CD4-positive, alpha-beta memory T cell (primary cell): ENCODE data around the gene GFRA1. TPM values are rescaled to one million over a fixed set of nuclear protein-coding genes. Genes with fewer than 3 reads are reported as not detected.

Experiments
- CTCF ChIA-PET: fragments of 350-600 bp; sonication (Branson Sonifier 250); formaldehyde crosslinking; loops from one replicate; lab custom pipeline; 2021; ENCODE audit warnings: inconsistent platforms; ENCODE audit not compliant: partially characterized antibody; lab: Charles Lee
- POLR2A ChIA-PET: fragments of 350-600 bp; sonication (Branson Sonifier 250); formaldehyde crosslinking; loops from one replicate; lab custom pipeline; 2021; ENCODE audit not compliant: partially characterized antibody; lab: Charles Lee
- DNase-seq, 5 donors: peaks; one replicate each; pipeline versions ENCODE4 v3.0.0 to v3.0.0-alpha.2; 2020 to 2022; ENCODE audit warnings: mixed read lengths in 1 of 5
- H3K27ac ChIP-seq: one replicate; pipeline ENCODE4 v1.7.0; 2013; ENCODE audit warnings: low read depth, low read length
- H3K27me3 ChIP-seq: 2 replicates; pipeline ENCODE4 v1.7.0; 2013; ENCODE audit warnings: mild to moderate bottlenecking, low read length, moderate library complexity; ENCODE audit not compliant: insufficient read depth
- H3K36me3 ChIP-seq: 2 replicates; pipeline ENCODE4 v1.7.0; 2013; ENCODE audit warnings: mild to moderate bottlenecking, low read length, moderate library complexity; ENCODE audit not compliant: insufficient read depth
- H3K4me1 ChIP-seq: 2 replicates; pipeline ENCODE4 v1.7.0; 2013; ENCODE audit warnings: mild to moderate bottlenecking, low read length, moderate library complexity; ENCODE audit not compliant: insufficient read depth
- H3K4me3 ChIP-seq, 2 donors: one replicate each; pipeline ENCODE4 v1.7.0; 2013; ENCODE audit warnings: low read length in 2 of 2, mild to moderate bottlenecking in 1 of 2
- H3K9me3 ChIP-seq, 2 donors: one replicate each; pipeline ENCODE4 v1.7.0; 2013; ENCODE audit warnings: low read length in 2 of 2, control low read depth in 1 of 2; ENCODE audit not compliant: control insufficient read depth in 1 of 2
- H3K27ac Mint-ChIP-seq, 7 donors: one replicate each; pipeline ENCODE4 v1.8.0; 2020 to 2021; ENCODE audit warnings: mixed read lengths in 7 of 7, mild to moderate bottlenecking in 6 of 7, inconsistent platforms in 3 of 7, moderate library complexity in 3 of 7
- H3K27me3 Mint-ChIP-seq, 2 donors: one replicate each; pipeline ENCODE4 v1.8.0; 2020 to 2021; ENCODE audit warnings: mixed read lengths in 2 of 2
- H3K36me3 Mint-ChIP-seq, 2 donors: one replicate each; pipeline ENCODE4 v1.8.0; 2020 to 2021; ENCODE audit warnings: mixed read lengths in 2 of 2, inconsistent platforms in 1 of 2, mild to moderate bottlenecking in 1 of 2
- H3K4me1 Mint-ChIP-seq, 4 donors: one replicate each; pipeline ENCODE4 v1.8.0; 2020 to 2021; ENCODE audit warnings: mixed read lengths in 4 of 4, mild to moderate bottlenecking in 1 of 4
- H3K4me3 Mint-ChIP-seq, 8 donors: one replicate each; pipeline ENCODE4 v1.8.0; 2020 to 2021; ENCODE audit warnings: mixed read lengths in 8 of 8, mild to moderate bottlenecking in 7 of 8, moderate library complexity in 6 of 8, inconsistent platforms in 3 of 8
- H3K9me3 Mint-ChIP-seq, 8 donors: one replicate each; pipeline ENCODE4 v1.8.0; 2020 to 2021; ENCODE audit warnings: mixed read lengths in 8 of 8, mild to moderate bottlenecking in 5 of 8, inconsistent platforms in 3 of 8, moderate library complexity in 1 of 8
- intact Hi-C: fragments of 100-400 bp; cut with micrococcal nuclease; formaldehyde crosslinking; loops from one replicate; pipeline ENCODE4 v1.15.1; 2023
- polyA plus RNA-seq, 2 donors: library from polyadenylated mRNA; unstranded; fragments of 300-500 nt; fragmentation: Illumina TruSeq; gene quantifications; one replicate each; pipeline ENCODE4 v1.2.3, GENCODE V29; 2021
- total RNA-seq, 2 experiments: library from RNA; stranded (reverse); gene quantifications; one replicate each; pipeline ENCODE4 v1.2.3, GENCODE V29; 2021

Gene GFRA1
- total and polyA plus RNA-seq, 4 experiments from 2014 or later, result not detected

- Mint-ChIP-seq H3K9me3 (peaks cover 0 to 6% (median 3%) of the 10 kb centered on the region in 8 donors), H3K36me3 (no peaks in the 10 kb centered on the region), H3K4me3 (no peak overlapping the region), H3K4me1 (no peaks in the 10 kb centered on the region), H3K27me3 (no peaks in the 10 kb centered on the region), H3K27ac (no peak overlapping the region)
- no peak for DNase-seq
- Histone ChIP-seq H3K4me3 (no peak overlapping the region), H3K27me3 (no peaks in the 10 kb centered on the region), H3K27ac (no peak overlapping the region), H3K36me3 (no peaks in the 10 kb centered on the region), H3K9me3 (no peaks in the 10 kb centered on the region), H3K4me1 (no peaks in the 10 kb centered on the region)
- ChIA-PET POLR2A (no interaction called here), CTCF (no interaction called here)
- intact Hi-C loops, result no loop called here
These were observed 157.9 kb downstream of the GFRA1 start for GRCh38 chr10:116115036-116115641.

- CTCF ChIA-PET, result no interaction called here
- no peak overlapping the region for H3K4me3 ChIP-seq
- Mint-ChIP-seq H3K4me3 (no peak overlapping the region), H3K9me3 (peaks cover 0 to 6% (median 3%) of the 10 kb centered on the region in 8 donors), H3K4me1 (no peaks in the 10 kb centered on the region), H3K27ac (no peak overlapping the region), H3K36me3 (no peaks in the 10 kb centered on the region), H3K27me3 (no peaks in the 10 kb centered on the region)
- no peak for DNase-seq
- H3K27me3 ChIP-seq, result no peaks in the 10 kb centered on the region
- no peaks in the 10 kb centered on the region for H3K36me3 ChIP-seq
- no peak overlapping the region for H3K27ac ChIP-seq
- H3K4me1 ChIP-seq, result no peaks in the 10 kb centered on the region
- H3K9me3 ChIP-seq, result no peaks in the 10 kb centered on the region
- intact Hi-C loops, result no loop called here
- POLR2A ChIA-PET, result no interaction called here
These were observed 159.1 kb downstream of the GFRA1 start for GRCh38 chr10:116113721-116114501.

GRCh38 chr10:116112232-116113231 lies 160.5 kb downstream of the GFRA1 start:
- H3K27ac Mint-ChIP-seq, result no peak overlapping the region
- Histone ChIP-seq H3K4me1 (no peaks in the 10 kb centered on the region), H3K27me3 (no peaks in the 10 kb centered on the region), H3K4me3 (no peak overlapping the region), H3K9me3 (no peaks in the 10 kb centered on the region), H3K36me3 (no peaks in the 10 kb centered on the region), H3K27ac (no peak overlapping the region)
- DNase-seq, result no peak
- no peaks in the 10 kb centered on the region for H3K4me1 Mint-ChIP-seq
- ChIA-PET POLR2A (no interaction called here), CTCF (no interaction called here)
- no peak overlapping the region for H3K4me3 Mint-ChIP-seq
- no peaks in the 10 kb centered on the region for H3K36me3 Mint-ChIP-seq
- intact Hi-C loops, result no loop called here
- peaks cover 0 to 6% (median 0%) of the 10 kb centered on the region in 8 donors for H3K9me3 Mint-ChIP-seq
- no peaks in the 10 kb centered on the region for H3K27me3 Mint-ChIP-seq

- POLR2A ChIA-PET, result no interaction called here
- H3K4me3 ChIP-seq, result no peak overlapping the region
These were observed 161.4 kb downstream of the GFRA1 start for GRCh38 chr10:116111483-116112095.

GRCh38 chr10:116110736-116111135 lies 162.3 kb downstream of the GFRA1 start:
- POLR2A ChIA-PET, result no interaction called here
- Histone ChIP-seq H3K9me3 (no peaks in the 10 kb centered on the region), H3K36me3 (no peaks in the 10 kb centered on the region), H3K4me3 (no peak overlapping the region), H3K4me1 (no peaks in the 10 kb centered on the region), H3K27me3 (no peaks in the 10 kb centered on the region), H3K27ac (no peak overlapping the region)
- no peaks in the 10 kb centered on the region for H3K4me1 Mint-ChIP-seq
- CTCF ChIA-PET, result interaction anchor here (1.0 kb wide), 1 partner anchor 11 kb away, joined by 3 read pairs; no protein-coding TSS in a partner anchor
- H3K4me3 Mint-ChIP-seq, result no peak overlapping the region
- H3K27ac Mint-ChIP-seq, result no peak overlapping the region
- no peak for DNase-seq
- H3K27me3 Mint-ChIP-seq, result no peaks in the 10 kb centered on the region
- H3K9me3 Mint-ChIP-seq, result peaks cover 0 to 5% (median 0%) of the 10 kb centered on the region in 8 donors
- H3K36me3 Mint-ChIP-seq, result no peaks in the 10 kb centered on the region
- intact Hi-C loops, result no loop called here

More at GRCh38 chr10:116111483-116112095, 161.4 kb downstream of the GFRA1 start:
- Mint-ChIP-seq H3K27ac (no peak overlapping the region), H3K9me3 (peaks cover 0 to 5% (median 0%) of the 10 kb centered on the region in 8 donors), H3K27me3 (no peaks in the 10 kb centered on the region), H3K4me3 (no peak overlapping the region), H3K36me3 (no peaks in the 10 kb centered on the region), H3K4me1 (no peaks in the 10 kb centered on the region)
- no peaks in the 10 kb centered on the region for H3K27me3 ChIP-seq
- intact Hi-C loops, result no loop called here
- H3K9me3 ChIP-seq, result no peaks in the 10 kb centered on the region
- H3K27ac ChIP-seq, result no peak overlapping the region
- CTCF ChIA-PET, result no interaction called here
- no peak for DNase-seq
- H3K36me3 ChIP-seq, result no peaks in the 10 kb centered on the region
- H3K4me1 ChIP-seq, result no peaks in the 10 kb centered on the region

GRCh38 chr10:116109881-116110280 lies 163.1 kb downstream of the GFRA1 start:
- Mint-ChIP-seq H3K27ac (no peak overlapping the region), H3K9me3 (peaks cover 0 to 5% (median 0%) of the 10 kb centered on the region in 8 donors), H3K36me3 (no peaks in the 10 kb centered on the region), H3K4me3 (no peak overlapping the region), H3K27me3 (no peaks in the 10 kb centered on the region), H3K4me1 (no peaks in the 10 kb centered on the region)
- Histone ChIP-seq H3K36me3 (no peaks in the 10 kb centered on the region), H3K4me1 (no peaks in the 10 kb centered on the region), H3K27ac (no peak overlapping the region), H3K4me3 (no peak overlapping the region), H3K27me3 (no peaks in the 10 kb centered on the region), H3K9me3 (no peaks in the 10 kb centered on the region)
- intact Hi-C loops, result no loop called here
- DNase-seq, result no peak
- POLR2A ChIA-PET, result no interaction called here
- CTCF ChIA-PET, result interaction anchor here (1.0 kb wide), 1 partner anchor 11 kb away, joined by 3 read pairs; no protein-coding TSS in a partner anchor
